ENCODE results near the gene COMMD9. TPM values are rescaled to one million over a fixed set of nuclear protein-coding genes. Genes with fewer than 3 reads are reported as not detected.

Gene COMMD9
- total and polyA plus RNA-seq, 2 of the 4 experiments (the other 2 are of a cell fraction) = 50.7 to 58.3 TPM

GRCh38 chr11:36230779-36231699, 58.2 kb downstream of the COMMD9 start:
- H4K91ac ChIP-seq (ENCODE audit: insufficient read depth, low read depth, low read length) = no peak overlapping the region; the same call in 1 of the 2 replicates
- peak; percentile 74 for ATAC-seq (ENCODE audit: low read depth)
- H3K56ac ChIP-seq (ENCODE audit: extremely low read depth, insufficient read depth, low read length) = no peak overlapping the region
- H3K36me3 ChIP-seq (ENCODE audit: control insufficient read depth, insufficient read depth, low read length) = no peaks in the 10 kb centered on the region
- peak overlapping the region; percentile 74 for H2AFZ ChIP-seq (replicated peaks; ENCODE audit: low read length, poor library complexity)
- H3K27me3 ChIP-seq (ENCODE audit: control insufficient read depth, insufficient read depth, low read length) = no peaks in the 10 kb centered on the region
- H3K9me1 ChIP-seq (ENCODE audit: insufficient read depth, low read length) = peaks cover 2% of the 10 kb centered on the region; the same call in 1 of the 2 replicates
- 0 out of 2 replicates have a peak overlapping the region, but pooled peaks have one; percentile 16 for H2BK120ac ChIP-seq (ENCODE audit: low read depth, low read length)
- no TSS peak for BruUV-seq (replicated peaks)
- peak overlapping the region; percentile 9; the same call in 1 of the 2 replicates for H2BK20ac ChIP-seq (ENCODE audit: low read depth, low read length)
- TF ChIP-seq FOS (IDR thresholded peaks at IDR 0.05; ENCODE audit: low read depth, low read length) (0 out of 2 replicates have a peak, but pooled peaks have one; percentile 6), MXI1 (IDR thresholded peaks at IDR 0.05; ENCODE audit: borderline replicate concordance, low read depth, low read length) (no peak)
- H3K4me3 ChIP-seq (ENCODE audit: insufficient read depth, low read depth, low read length) = no peak overlapping the region
- no peak overlapping the region for H3K9ac ChIP-seq (ENCODE audit: low read depth, low read length)
- intact Hi-C loops (cut with micrococcal nuclease) = no loop called here
- H2BK5ac ChIP-seq (ENCODE audit: low read depth, low read length, poor library complexity, severe bottlenecking) = peak overlapping the region; percentile 25
- H4K20me1 ChIP-seq (ENCODE audit: insufficient read depth, low read length) = no peaks in the 10 kb centered on the region
- 0 out of 2 replicates have a peak overlapping the region, but pooled peaks have one; percentile 21 for H3K18ac ChIP-seq (ENCODE audit: low read depth, low read length)
- H3K4ac ChIP-seq (ENCODE audit: low read depth, low read length) = no peak overlapping the region; the same call in 1 of the 2 replicates
- POLR2A ChIA-PET (ENCODE audit: unreplicated experiment) = no interaction called here
- peak overlapping the region; percentile 53 for H3K4me2 ChIP-seq (ENCODE audit: low read depth, low read length)
- H2AK9ac ChIP-seq (replicated peaks; ENCODE audit: low read depth, low read length, poor library complexity) = no peak overlapping the region
- H2AK5ac ChIP-seq (ENCODE audit: low read depth, low read length) = no peak overlapping the region
- H3K9me3 ChIP-seq (ENCODE audit: control insufficient read depth, insufficient read depth, low read length) = no peaks in the 10 kb centered on the region
- in situ Hi-C loops (cut with MboI; ENCODE audit: low sequenced_read_pairs) = no loop called here
- H3K79me1 ChIP-seq (ENCODE audit: low read depth in 1 of 2, low read length in 2 of 2) = no peaks in the 10 kb centered on the region
- peak; percentile 66 for DNase-seq
- no peak overlapping the region for H3K23ac ChIP-seq (ENCODE audit: low read depth, low read length)
- dilution Hi-C loops (cut with HindIII; ENCODE audit: low sequenced_read_pairs, unreplicated experiment) = no loop called here
- 60% methylated on average over 1 of the region's 11 CpGs; no CpG with 5 or more reads in 1 of the 2 experiments for WGBS, 2 experiments (ENCODE audit: extremely low coverage in 2 of 2, insufficient read length in 1 of 2)
- H2BK15ac ChIP-seq (ENCODE audit: low read depth, low read length) = no peak overlapping the region
- H3K14ac ChIP-seq (replicated peaks; ENCODE audit: low read depth, low read length) = no peak overlapping the region
- no peak overlapping the region for H3K27ac ChIP-seq (ENCODE audit: insufficient read depth, low read length)
- peaks cover 2% of the 10 kb centered on the region for H3K4me1 ChIP-seq (ENCODE audit: control insufficient read depth, insufficient read depth, low read length)
- no peak overlapping the region for H4K5ac ChIP-seq (ENCODE audit: low read depth, low read length)
- CTCF ChIA-PET = interaction anchor here (0.6 to 1.1 kb wide), 2 partner anchors 8 to 222 kb away, joined by 3 to 4 read pairs; no protein-coding TSS in a partner anchor
- no peak overlapping the region for H4K8ac ChIP-seq (ENCODE audit: low read depth in 2 of 2, low read length in 2 of 2)
